SK-N-SH (cell line): ENCODE measurements around the gene NRCAM. TPM values are rescaled to one million over a fixed set of nuclear protein-coding genes. Genes with fewer than 3 reads are reported as not detected.

Experiments
- CTCF ChIA-PET: fragments of 300-600, 350-600 bp; formaldehyde crosslinking; extraction: SDS; loops from one replicate; lab custom pipeline; 2021; lab: Yijun Ruan, JAX
- POLR2A ChIA-PET: fragments of 350-600 bp; sonication (Branson Sonifier 250); formaldehyde crosslinking; extraction: SDS; loops from one replicate; lab custom pipeline; 2020; ENCODE audit warnings: antibody characterized with exemption, inconsistent platforms; lab: Yijun Ruan, JAX
- DNase-seq: peaks from one replicate; pipeline ENCODE4 v3.0.0; 2012
- H2AFZ ChIP-seq: fragments of 200-600 bp; sonication (generic); 2 replicates; pipeline ENCODE4 v1.8.1; 2016; ENCODE audit warnings: antibody characterized with exemption, mild to moderate bottlenecking, low read depth
- H3F3A ChIP-seq: fragments of 200-600 bp; sonication (generic); replicated peaks from 2 replicates; pipeline ENCODE3; 2016; ENCODE audit warnings: antibody characterized with exemption, mild to moderate bottlenecking; ENCODE audit not compliant: insufficient read depth
- H3K27ac ChIP-seq, 2 experiments: fragments of 200-500 bp in 1 of 2; fragments of 200-600 bp in 1 of 2; sonication (Bioruptor generic) in 1 of 2; sonication (generic), shearing (Covaris generic) in 1 of 2; 2 replicates each; pipeline versions ENCODE4 v1.5.1 to v1.6.1; 2014 to 2016; ENCODE audit warnings: low read depth in 2 of 2, inconsistent platforms in 1 of 2, low read length in 1 of 2, mild to moderate bottlenecking in 1 of 2, mixed read lengths in 1 of 2
- H3K27me3 ChIP-seq: fragments of 200-600 bp; sonication (generic), shearing (Covaris generic); 2 replicates; pipeline ENCODE4 v1.6.1; 2016; ENCODE audit warnings: mixed run types; ENCODE audit not compliant: insufficient read depth
- H3K36me3 ChIP-seq, 2 experiments: fragments of 200-500 bp in 1 of 2; fragments of 200-600 bp in 1 of 2; sonication (Bioruptor generic) in 1 of 2; sonication (generic) in 1 of 2; replicated peaks in 1 of 2; 2 replicates each; pipeline versions ENCODE3 to v1.5.1; 2014 to 2016; ENCODE audit warnings: low read length in 1 of 2, mild to moderate bottlenecking in 1 of 2; ENCODE audit not compliant: insufficient read depth in 2 of 2, control insufficient read depth in 1 of 2
- H3K4me1 ChIP-seq, 2 experiments: fragments of 200-500 bp in 1 of 2; fragments of 200-600 bp in 1 of 2; sonication (Bioruptor generic) in 1 of 2; sonication (generic), shearing (Covaris generic) in 1 of 2; 2 replicates each; pipeline versions ENCODE4 v1.5.1 to v1.6.1; 2014 to 2016; ENCODE audit warnings: low read depth in 1 of 2, low read length in 1 of 2, mixed run types in 1 of 2; ENCODE audit not compliant: insufficient read depth in 2 of 2, control insufficient read depth in 1 of 2
- H3K4me2 ChIP-seq: fragments of 200-600 bp; sonication (generic), shearing (Covaris generic); 2 replicates; pipeline ENCODE4 v1.6.1; 2017; ENCODE audit warnings: mixed run types
- H3K4me3 ChIP-seq, 2 experiments: fragments of 200-500 bp in 1 of 2; fragments of 200-600 bp in 1 of 2; sonication (Bioruptor generic) in 1 of 2; sonication (generic), shearing (Covaris generic) in 1 of 2; 2 replicates each; pipeline versions ENCODE4 v1.5.1 to v1.8.1; 2014 to 2016; ENCODE audit warnings: low read depth in 2 of 2, inconsistent platforms in 1 of 2, low read length in 1 of 2, mild to moderate bottlenecking in 1 of 2, mixed read lengths in 1 of 2, moderate library complexity in 1 of 2
- H3K79me2 ChIP-seq: fragments of 200-600 bp; sonication (generic); 2 replicates; pipeline ENCODE4 v1.8.1; 2017; ENCODE audit warnings: mild to moderate bottlenecking; ENCODE audit not compliant: insufficient read depth
- H3K9ac ChIP-seq: fragments of 200-600 bp; sonication (generic); 2 replicates; pipeline ENCODE4 v1.6.1; 2017; ENCODE audit warnings: mixed run types
- H3K9me2 ChIP-seq: fragments of 200-600 bp; sonication (generic); 2 replicates; pipeline ENCODE4 v1.6.1; 2017; ENCODE audit warnings: mixed run types
- H3K9me3 ChIP-seq: fragments of 200-600 bp; sonication (generic); 2 replicates; pipeline ENCODE4 v1.6.1; 2017; ENCODE audit warnings: mixed run types, mild to moderate bottlenecking, moderate library complexity
- H4K20me1 ChIP-seq: fragments of 200-600 bp; sonication (generic); 2 replicates; pipeline ENCODE4 v1.6.1; 2017; ENCODE audit warnings: mild to moderate bottlenecking, mixed run types; ENCODE audit not compliant: insufficient read depth
- CHD2 ChIP-seq: fragments of 150-350 bp; IDR thresholded peaks from 2 replicates; pipeline ENCODE4 v1.6.1; 2018; ENCODE audit warnings: low read length; ENCODE audit not compliant: partially characterized antibody
- FOSL2 ChIP-seq: IDR thresholded peaks from 2 replicates; pipeline ENCODE4 v1.4.0; 2012; ENCODE audit warnings: low read depth, mild to moderate bottlenecking, moderate library complexity, borderline replicate concordance
- FOXJ3 ChIP-seq: sonication (generic); formaldehyde crosslinking; IDR thresholded peaks from 2 replicates; pipeline ENCODE4 v1.5.1; 2020; ENCODE audit warnings: mild to moderate bottlenecking, missing genetic modification reagents
- GATA2 ChIP-seq: sonication (generic); formaldehyde crosslinking; IDR thresholded peaks from 2 replicates; pipeline ENCODE4 v1.5.0; 2020; ENCODE audit warnings: mild to moderate bottlenecking, missing genetic modification reagents
- MEF2A ChIP-seq: IDR thresholded peaks from 2 replicates; pipeline ENCODE4 v1.4.0; 2012; ENCODE audit warnings: low read depth, borderline replicate concordance
- MXI1 ChIP-seq: IDR thresholded peaks from 2 replicates; pipeline ENCODE4 v1.6.1; 2012; ENCODE audit warnings: mild to moderate bottlenecking, low read depth, low read length, improper control_type of control experiment
- POLR2AphosphoS5 ChIP-seq: IDR thresholded peaks from 2 replicates; pipeline ENCODE4 v1.6.1; 2012; ENCODE audit warnings: low read depth, low read length
- RAD21 ChIP-seq: IDR thresholded peaks from 2 replicates; pipeline ENCODE4 v1.6.1; 2012; ENCODE audit warnings: mild to moderate bottlenecking, low read length
- SMC3 ChIP-seq: IDR thresholded peaks from 2 replicates; pipeline ENCODE4 v1.6.1; 2012; ENCODE audit warnings: low read depth, low read length, improper control_type of control experiment
- TAF1 ChIP-seq: IDR thresholded peaks from 2 replicates; pipeline ENCODE4 v1.6.1; 2012; ENCODE audit warnings: low read depth, mild to moderate bottlenecking, low read length, moderate library complexity, borderline replicate concordance
- TCF12 ChIP-seq: IDR thresholded peaks from 2 replicates; pipeline ENCODE4 v1.4.0; 2012
- TEAD4 ChIP-seq: IDR thresholded peaks from 2 replicates; pipeline ENCODE4 v1.4.0; 2012; ENCODE audit warnings: mild to moderate bottlenecking, borderline replicate concordance; ENCODE audit not compliant: insufficient read depth
- WGBS: methylation state at CpG from one replicate; pipeline ENCODE4 v1.1.6; 2017; ENCODE audit warnings: low lambda C conversion rate; 5-methylcytosine and 5-hydroxymethylcytosine counted together
- polyA plus RNA-seq, 3 experiments: library from polyadenylated mRNA; depleted of rRNA; stranded (reverse); fragments of >200 nt; gene quantifications; 2 replicates each; pipeline ENCODE4 v1.2.3, GENCODE V29; 2012
- TF ChIP-seq, protein P1 (sequence below): fragments of 200-600 bp; sonication (generic); IDR thresholded peaks from 2 replicates; pipeline ENCODE4 v1.6.1; 2017; ENCODE audit warnings: antibody characterized with exemption, mild to moderate bottlenecking, moderate library complexity
- TF ChIP-seq, protein P2 (sequence below): IDR thresholded peaks from 2 replicates; pipeline ENCODE4 v1.6.1; 2012; ENCODE audit warnings: mild to moderate bottlenecking, low read depth, low read length, moderate library complexity

Gene NRCAM
- polyA plus RNA-seq, 1 of the 3 experiments (the other 2 are of a cell fraction), result 1.1 TPM

DNA sequence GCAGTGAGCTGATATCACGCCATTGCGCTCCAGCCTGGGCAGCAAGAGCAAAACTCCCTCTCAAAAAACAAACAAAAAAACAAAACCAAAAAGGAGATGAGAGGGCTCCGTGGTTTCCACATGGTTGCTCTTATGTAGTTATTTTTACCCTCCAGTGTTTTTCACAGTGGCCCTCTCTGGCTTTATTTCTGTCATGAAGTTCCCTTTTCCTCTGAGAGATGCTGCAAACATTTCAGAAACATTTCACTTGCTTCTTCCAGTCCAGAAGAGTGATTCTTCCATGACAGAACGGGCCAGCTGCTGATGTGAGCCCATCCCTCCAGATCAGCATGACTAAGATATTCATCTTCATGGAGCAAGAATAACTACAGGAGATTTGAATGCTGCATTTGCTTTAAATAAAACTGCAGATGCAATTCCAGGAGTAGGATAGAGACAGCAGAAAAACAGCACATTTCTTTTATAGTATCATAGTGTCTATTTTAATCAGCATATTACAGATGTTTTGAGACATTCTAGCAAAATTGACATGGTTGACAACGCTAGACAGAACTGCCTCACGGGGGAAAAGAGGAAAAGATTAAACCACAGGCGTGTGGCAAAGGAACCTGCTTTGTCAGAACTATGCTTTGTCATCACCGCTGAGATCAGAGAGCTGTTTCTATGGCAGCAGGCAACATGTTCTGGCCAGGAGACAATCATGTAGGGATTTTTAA is 40.3 kb downstream of the NRCAM start (continued):
- TF ChIP-seq FOSL2 (no peak), GATA2 (CRISPR knock-in tag) (peak; percentile 76), TAF1 (no peak), MEF2A (no peak), SMC3 (peak; percentile 8; the same call in 1 of the 2 replicates), RAD21 (peak; percentile 38), CHD2 (peak; percentile 54), MXI1 (peak; percentile 86)
- TF ChIP-seq, protein P1, sequence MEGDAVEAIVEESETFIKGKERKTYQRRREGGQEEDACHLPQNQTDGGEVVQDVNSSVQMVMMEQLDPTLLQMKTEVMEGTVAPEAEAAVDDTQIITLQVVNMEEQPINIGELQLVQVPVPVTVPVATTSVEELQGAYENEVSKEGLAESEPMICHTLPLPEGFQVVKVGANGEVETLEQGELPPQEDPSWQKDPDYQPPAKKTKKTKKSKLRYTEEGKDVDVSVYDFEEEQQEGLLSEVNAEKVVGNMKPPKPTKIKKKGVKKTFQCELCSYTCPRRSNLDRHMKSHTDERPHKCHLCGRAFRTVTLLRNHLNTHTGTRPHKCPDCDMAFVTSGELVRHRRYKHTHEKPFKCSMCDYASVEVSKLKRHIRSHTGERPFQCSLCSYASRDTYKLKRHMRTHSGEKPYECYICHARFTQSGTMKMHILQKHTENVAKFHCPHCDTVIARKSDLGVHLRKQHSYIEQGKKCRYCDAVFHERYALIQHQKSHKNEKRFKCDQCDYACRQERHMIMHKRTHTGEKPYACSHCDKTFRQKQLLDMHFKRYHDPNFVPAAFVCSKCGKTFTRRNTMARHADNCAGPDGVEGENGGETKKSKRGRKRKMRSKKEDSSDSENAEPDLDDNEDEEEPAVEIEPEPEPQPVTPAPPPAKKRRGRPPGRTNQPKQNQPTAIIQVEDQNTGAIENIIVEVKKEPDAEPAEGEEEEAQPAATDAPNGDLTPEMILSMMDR, result no peak

DNA sequence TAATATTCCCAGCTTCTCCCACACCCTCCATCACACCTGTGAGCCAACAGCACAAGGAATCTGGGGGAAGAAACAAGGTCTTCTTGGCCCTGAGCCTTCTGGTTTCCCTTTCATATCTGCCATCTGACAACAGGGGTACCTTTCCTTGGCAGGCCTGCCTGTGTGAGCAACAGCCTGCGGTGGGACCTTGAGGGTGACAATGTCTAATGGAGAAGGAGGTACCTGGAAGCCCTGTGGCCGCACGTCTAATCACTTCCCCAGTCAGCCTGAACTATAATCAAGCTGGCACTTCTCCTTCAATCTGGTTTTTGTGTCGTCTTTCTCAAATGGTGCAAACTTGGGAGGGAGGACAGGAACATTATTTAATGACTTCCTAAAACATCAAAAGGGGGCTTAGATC is 41.2 kb downstream of the NRCAM start:
- Histone ChIP-seq H3F3A (no peaks in the 10 kb centered on the region), H3K79me2 (no peaks in the 10 kb centered on the region), H4K20me1 (no peaks in the 10 kb centered on the region), H3K9ac (no peak overlapping the region), H3K9me3 (no peaks in the 10 kb centered on the region), H3K4me1 (peaks cover 17 to 60% of the 10 kb centered on the region in 2 experiments; a peak in 3 of 4 replicates), H3K27ac (peak overlapping the region in 1 of 2 experiments; percentile 98; a peak in 2 of 4 replicates), H2AFZ (no peak overlapping the region), H3K36me3 (no peaks in the 10 kb centered on the region), H3K9me2 (no peaks in the 10 kb centered on the region), H3K4me3 (no peak overlapping the region), H3K4me2 (no peak overlapping the region), H3K27me3 (no peaks in the 10 kb centered on the region)
- ChIA-PET CTCF (interaction anchor here (0.7 to 1.3 kb wide), 3 partner anchors 13 to 234 kb away, joined by 3 to 7 read pairs (median 3); no protein-coding TSS in a partner anchor), POLR2A (no interaction called here)
- no peak for DNase-seq
- TF ChIP-seq TEAD4 (no peak), MEF2A (no peak), POLR2AphosphoS5 (no peak), FOXJ3 (CRISPR knock-in tag) (no peak), GATA2 (CRISPR knock-in tag) (0 out of 2 replicates have a peak, but pooled peaks have one; percentile 25), TCF12 (no peak)
- TF ChIP-seq, protein P2, sequence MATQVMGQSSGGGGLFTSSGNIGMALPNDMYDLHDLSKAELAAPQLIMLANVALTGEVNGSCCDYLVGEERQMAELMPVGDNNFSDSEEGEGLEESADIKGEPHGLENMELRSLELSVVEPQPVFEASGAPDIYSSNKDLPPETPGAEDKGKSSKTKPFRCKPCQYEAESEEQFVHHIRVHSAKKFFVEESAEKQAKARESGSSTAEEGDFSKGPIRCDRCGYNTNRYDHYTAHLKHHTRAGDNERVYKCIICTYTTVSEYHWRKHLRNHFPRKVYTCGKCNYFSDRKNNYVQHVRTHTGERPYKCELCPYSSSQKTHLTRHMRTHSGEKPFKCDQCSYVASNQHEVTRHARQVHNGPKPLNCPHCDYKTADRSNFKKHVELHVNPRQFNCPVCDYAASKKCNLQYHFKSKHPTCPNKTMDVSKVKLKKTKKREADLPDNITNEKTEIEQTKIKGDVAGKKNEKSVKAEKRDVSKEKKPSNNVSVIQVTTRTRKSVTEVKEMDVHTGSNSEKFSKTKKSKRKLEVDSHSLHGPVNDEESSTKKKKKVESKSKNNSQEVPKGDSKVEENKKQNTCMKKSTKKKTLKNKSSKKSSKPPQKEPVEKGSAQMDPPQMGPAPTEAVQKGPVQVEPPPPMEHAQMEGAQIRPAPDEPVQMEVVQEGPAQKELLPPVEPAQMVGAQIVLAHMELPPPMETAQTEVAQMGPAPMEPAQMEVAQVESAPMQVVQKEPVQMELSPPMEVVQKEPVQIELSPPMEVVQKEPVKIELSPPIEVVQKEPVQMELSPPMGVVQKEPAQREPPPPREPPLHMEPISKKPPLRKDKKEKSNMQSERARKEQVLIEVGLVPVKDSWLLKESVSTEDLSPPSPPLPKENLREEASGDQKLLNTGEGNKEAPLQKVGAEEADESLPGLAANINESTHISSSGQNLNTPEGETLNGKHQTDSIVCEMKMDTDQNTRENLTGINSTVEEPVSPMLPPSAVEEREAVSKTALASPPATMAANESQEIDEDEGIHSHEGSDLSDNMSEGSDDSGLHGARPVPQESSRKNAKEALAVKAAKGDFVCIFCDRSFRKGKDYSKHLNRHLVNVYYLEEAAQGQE, result no peak
- 79% methylated on average over 4 of the region's 4 CpGs for WGBS
